ENCODE measurements around the gene SORBS1.
A peak's percentile ranks its signal among the peaks of the same experiment; 100 is the strongest.

The SORBS1 gene

DNA sequence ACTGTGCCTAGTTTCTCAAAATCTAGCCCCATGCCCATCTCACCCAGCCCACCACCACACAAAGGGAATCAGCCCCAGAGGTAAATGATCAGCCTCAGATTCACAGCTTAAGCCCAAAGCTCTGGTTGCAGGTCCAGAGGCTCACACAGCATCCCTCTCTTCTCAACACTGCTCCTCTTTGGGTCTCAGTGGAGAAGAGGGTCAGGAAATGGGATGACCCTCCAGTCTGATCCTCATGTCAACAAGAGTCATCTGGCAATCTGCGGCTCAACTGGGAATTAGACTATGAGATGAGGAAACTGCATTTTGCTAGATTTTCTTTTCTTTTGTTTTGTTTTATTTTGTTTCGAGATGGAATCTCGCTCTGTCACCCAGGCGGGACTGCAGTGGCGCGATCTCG lies 144.2 kb downstream of the SORBS1 start:
- H3K9ac ChIP-seq (ENCODE audit: low read depth, low read length): no peak overlapping the region

DNA sequence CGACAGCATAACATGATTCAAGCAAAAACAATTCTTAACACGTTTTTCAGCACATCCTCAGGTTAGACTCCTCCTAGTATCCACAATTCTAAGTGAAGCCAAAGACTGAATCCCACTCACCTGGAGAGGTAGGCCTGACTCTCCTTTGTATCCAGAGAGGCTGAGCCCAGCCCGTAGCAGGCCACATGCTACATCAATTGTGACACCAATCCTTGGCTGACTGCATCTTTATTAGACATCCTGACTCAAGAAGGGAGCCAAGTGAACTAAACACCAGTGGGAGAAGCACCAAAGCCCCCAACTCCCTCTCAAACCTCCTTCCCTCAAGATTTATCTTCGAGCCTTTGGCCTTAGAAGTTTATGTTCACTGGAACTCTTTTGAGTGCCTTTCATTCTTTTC lies 144.9 kb downstream of the SORBS1 start:
- no peaks in the 10 kb centered on the region for H3K9me3 ChIP-seq (ENCODE audit: control insufficient read depth, insufficient read depth, low read length)
- H3K36me3 ChIP-seq (ENCODE audit: insufficient read depth, low read length): no peaks in the 10 kb centered on the region
- no peak overlapping the region for H3K9ac ChIP-seq (ENCODE audit: low read depth, low read length)
- peaks cover 11% of the 10 kb centered on the region for H3K4me1 ChIP-seq (ENCODE audit: insufficient read depth, low read length)

More for the DNA sequence above, 144.2 kb downstream of the SORBS1 start:
- Histone ChIP-seq H3K36me3 (ENCODE audit: insufficient read depth, low read length) (no peaks in the 10 kb centered on the region), H3K4me1 (ENCODE audit: insufficient read depth, low read length) (peaks cover 11% of the 10 kb centered on the region), H3K9me3 (ENCODE audit: control insufficient read depth, insufficient read depth, low read length) (no peaks in the 10 kb centered on the region)

DNA sequence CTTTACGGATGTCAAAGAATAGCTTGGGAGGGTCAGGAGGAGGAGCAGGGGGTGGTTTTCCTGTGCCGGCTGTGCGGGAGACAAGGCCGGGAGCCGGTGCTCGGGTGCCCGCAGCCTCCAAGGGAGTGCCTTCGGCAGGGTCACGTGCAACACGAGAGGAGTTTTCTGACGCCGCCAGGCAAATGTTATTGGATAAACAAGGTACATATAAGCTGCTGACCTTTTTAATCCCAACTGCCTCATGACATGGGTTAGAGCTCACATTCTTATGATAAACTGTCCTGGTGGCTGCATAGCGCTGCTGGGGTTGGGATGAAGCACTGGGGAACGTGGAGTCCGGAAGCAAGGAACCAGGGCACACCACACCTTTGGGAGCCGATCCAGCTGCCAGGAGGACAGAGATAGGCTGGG lies 145.5 kb downstream of the SORBS1 start:
- Histone ChIP-seq H3K9ac (ENCODE audit: low read depth, low read length) (no peak overlapping the region), H3K36me3 (ENCODE audit: insufficient read depth, low read length) (no peaks in the 10 kb centered on the region), H3K4me1 (ENCODE audit: insufficient read depth, low read length) (peaks cover 11% of the 10 kb centered on the region), H3K9me3 (ENCODE audit: control insufficient read depth, insufficient read depth, low read length) (no peaks in the 10 kb centered on the region)

DNA sequence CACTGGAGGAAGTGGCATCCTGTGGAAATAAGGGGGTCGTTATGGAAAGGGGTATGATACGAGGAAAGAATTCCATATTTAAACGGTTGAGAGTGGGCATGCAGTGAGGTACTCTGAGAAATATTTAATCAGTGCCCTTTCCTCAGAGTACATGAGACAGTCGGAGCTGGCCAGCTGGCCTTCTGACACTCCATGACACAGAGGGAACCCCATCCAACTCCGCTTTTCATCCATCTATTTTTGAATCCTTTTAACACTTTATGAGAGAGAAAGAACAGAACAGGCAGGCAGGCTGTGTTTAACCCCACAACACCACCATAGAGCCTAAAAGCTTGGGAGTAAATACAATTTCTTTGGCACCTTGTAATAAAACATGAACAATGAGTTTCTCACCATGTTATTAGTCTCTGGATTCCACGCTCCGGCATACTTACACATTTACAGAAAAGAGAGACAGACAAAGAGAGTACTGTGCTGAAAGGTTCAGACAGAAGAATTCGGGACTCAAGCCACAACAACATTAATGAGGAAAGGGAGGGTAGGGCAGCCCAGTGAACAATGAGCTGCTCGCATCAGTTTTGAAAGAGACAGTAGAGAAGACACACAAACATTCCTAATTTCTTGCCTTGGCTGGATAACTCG lies 146.2 kb downstream of the SORBS1 start:
- Histone ChIP-seq H3K36me3 (ENCODE audit: insufficient read depth, low read length) (no peaks in the 10 kb centered on the region), H3K4me1 (ENCODE audit: insufficient read depth, low read length) (peaks cover 17% of the 10 kb centered on the region), H3K9ac (ENCODE audit: low read depth, low read length) (no peak overlapping the region), H3K9me3 (ENCODE audit: control insufficient read depth, insufficient read depth, low read length) (no peaks in the 10 kb centered on the region)

DNA sequence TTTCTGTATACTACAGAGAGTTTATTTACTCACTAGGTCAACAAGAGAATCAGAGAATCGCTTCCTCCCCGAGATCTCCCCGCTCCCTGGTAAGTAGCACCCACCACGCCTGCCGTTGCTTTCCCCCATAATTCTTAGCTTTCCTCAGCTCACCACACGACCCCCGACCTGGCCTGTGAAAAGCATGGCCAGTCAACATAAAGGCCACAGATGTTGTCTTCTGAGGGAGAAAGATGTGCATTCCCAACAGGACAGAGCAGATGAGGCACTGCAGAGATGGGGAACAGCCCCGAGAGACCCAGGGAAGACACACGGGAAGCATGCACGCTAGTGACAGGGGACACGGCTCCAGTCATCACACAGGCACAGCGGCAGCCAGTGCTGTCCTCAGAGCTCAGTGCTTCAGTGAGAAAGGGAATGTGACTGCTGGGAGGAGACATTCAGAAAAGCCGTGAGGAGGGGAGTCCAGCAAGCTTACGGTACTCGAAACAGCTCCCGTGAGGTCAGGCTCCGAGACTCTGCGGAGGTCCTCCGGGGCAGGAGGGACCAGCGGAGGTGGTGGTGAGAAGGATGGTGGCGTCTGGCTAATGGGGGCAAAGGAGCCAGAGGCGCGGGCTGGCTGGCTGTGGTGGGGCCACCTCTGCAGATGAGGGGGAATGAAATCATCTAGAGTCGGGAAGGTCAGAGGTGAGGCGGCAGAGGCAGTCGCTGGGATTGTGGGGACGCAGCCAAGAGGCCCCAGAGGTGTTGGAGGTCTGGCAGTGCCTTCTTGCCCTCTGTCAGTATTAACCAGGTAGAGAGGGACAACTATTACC lies 146.9 kb downstream of the SORBS1 start:
- Histone ChIP-seq H3K4me1 (ENCODE audit: insufficient read depth, low read length) (peaks cover 18% of the 10 kb centered on the region), H3K36me3 (ENCODE audit: insufficient read depth, low read length) (no peaks in the 10 kb centered on the region), H3K9me3 (ENCODE audit: control insufficient read depth, insufficient read depth, low read length) (no peaks in the 10 kb centered on the region), H3K9ac (ENCODE audit: low read depth, low read length) (no peak overlapping the region)

DNA sequence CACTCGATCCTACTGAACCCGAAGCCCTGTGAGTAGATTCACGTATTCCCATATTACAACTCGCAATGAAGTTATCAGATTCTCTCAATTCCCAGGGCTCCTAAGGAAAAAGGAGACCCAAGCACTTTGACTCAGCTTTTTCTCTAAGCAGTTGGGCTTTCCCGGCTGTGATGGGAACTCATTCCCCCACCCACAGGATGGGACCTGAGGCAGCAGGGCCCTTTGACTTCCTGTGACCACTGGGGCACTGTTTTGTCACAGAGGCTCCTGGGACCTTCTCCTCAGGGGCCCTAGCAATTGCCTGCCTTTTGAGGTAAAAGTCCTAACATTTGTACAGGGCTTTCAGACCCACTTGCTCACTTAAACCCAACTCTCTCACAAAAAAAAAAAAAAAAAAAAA lies 147.6 kb downstream of the SORBS1 start:
- no peak overlapping the region for H3K9ac ChIP-seq (ENCODE audit: low read depth, low read length)
- H3K9me3 ChIP-seq (ENCODE audit: control insufficient read depth, insufficient read depth, low read length): no peaks in the 10 kb centered on the region
- peaks cover 24% of the 10 kb centered on the region for H3K4me1 ChIP-seq (ENCODE audit: insufficient read depth, low read length)
- no peaks in the 10 kb centered on the region for H3K36me3 ChIP-seq (ENCODE audit: insufficient read depth, low read length)

DNA sequence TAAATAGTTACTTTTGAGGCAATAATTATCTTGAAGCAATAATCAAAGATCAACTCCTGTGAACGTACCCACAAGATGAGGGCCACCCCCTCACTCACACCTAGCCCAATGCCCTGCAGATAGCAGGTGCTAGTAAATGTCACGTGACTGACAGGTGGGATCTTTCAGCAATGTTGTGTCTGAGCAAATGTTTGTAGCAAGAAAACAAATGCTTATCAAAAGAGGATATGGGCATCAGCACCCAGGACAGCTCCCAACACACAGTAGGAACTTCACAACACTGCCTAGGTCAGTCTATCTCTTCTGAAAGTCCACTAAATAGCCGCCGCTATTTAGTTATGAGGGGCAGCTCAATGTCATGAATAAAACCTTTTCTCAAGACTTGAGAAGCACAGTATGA lies 149.5 kb downstream of the SORBS1 start:
- Histone ChIP-seq H3K9ac (ENCODE audit: low read depth, low read length) (no peak overlapping the region), H3K36me3 (ENCODE audit: insufficient read depth, low read length) (no peaks in the 10 kb centered on the region), H3K9me3 (ENCODE audit: control insufficient read depth, insufficient read depth, low read length) (no peaks in the 10 kb centered on the region), H3K4me1 (ENCODE audit: insufficient read depth, low read length) (peaks cover 29% of the 10 kb centered on the region)

DNA sequence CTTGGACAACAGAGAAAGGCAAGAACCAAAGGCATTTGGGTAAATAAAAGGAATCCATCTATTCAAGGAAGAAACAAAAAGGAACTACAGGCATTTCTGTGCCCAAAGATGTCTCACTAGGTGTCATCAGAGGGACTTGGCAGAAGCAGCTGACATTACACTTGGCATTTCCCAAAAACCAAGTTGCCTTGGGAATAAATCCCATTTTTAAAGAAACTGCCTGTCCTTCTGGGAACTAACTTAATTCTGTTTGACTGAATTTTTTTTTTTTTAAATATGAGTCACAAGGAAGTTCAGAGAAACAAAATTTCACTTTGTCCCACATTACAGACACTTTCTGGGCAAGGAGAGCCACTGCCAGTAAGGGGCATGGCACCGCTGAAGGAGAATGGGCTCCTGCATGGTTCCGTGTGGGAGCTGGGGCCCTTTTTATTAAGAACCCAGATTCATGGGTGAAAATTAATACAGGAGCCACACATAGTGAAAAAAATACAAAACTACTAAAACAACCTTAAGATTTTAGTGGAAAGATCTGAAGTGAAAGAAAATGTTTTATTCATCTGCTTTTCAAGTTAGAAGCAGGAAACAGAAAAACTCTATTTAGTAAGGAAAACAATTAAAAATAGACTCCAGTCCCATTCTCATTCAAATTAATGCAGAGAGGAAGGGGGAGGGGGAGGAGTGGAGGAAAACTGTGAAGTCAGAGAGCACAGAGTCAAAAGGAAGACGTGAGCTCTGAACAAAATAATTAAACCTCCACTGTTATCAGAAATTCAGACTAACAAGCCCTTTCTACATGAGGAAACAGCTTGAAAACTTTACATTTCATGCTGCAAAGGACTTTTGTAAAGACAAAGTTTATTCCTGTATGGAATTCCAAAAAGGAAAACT lies 151.9 kb downstream of the SORBS1 start:
- Histone ChIP-seq H3K36me3 (ENCODE audit: insufficient read depth, low read length) (no peaks in the 10 kb centered on the region), H3K4me1 (ENCODE audit: insufficient read depth, low read length) (peaks cover 18% of the 10 kb centered on the region), H3K9me3 (ENCODE audit: control insufficient read depth, insufficient read depth, low read length) (no peaks in the 10 kb centered on the region), H3K9ac (ENCODE audit: low read depth, low read length) (peak overlapping the region; percentile 15; the same call in 1 of the 2 replicates)

DNA sequence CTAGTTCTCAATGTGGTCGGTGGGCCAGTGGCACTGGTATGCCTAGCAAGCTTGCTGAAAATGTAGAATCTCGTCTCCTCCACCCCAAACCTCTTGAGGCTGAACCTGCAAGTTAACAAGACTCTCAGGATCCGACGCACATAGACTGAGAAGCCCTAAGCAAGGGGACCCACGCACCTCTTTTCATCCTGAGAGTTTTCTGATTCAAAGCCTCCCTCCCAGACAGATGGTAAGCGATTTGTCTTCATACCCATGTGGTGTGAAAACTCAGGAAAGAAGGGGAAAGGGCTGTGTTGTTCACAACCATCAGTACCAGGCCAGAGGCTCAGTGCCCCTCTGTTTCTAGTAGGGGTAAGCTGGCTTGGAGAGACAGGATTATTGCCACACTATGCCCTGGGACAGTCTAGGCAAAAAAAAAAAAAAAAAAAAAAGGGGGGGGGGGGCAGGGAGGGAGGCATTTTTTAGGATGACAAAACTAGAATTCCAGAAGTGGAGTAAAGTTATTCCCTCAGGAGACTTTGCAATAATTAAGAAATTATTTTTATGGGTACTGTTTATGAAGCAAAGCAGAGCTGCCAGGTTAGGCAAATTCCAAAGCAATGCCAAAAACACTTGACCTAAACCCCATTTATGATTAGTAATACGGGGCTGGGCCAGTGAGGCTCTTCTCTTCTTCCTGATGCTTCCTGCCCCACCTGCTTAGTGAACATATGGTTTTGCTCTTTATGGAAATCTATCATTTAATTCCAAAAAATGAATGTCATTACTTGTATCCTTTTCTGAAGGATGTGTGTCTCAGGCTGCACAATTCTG lies 152.8 kb downstream of the SORBS1 start:
- H3K9ac ChIP-seq (ENCODE audit: low read depth, low read length): no peak overlapping the region
- H3K36me3 ChIP-seq (ENCODE audit: insufficient read depth, low read length): no peaks in the 10 kb centered on the region
- H3K4me1 ChIP-seq (ENCODE audit: insufficient read depth, low read length): peaks cover 18% of the 10 kb centered on the region
- H3K9me3 ChIP-seq (ENCODE audit: control insufficient read depth, insufficient read depth, low read length): no peaks in the 10 kb centered on the region

DNA sequence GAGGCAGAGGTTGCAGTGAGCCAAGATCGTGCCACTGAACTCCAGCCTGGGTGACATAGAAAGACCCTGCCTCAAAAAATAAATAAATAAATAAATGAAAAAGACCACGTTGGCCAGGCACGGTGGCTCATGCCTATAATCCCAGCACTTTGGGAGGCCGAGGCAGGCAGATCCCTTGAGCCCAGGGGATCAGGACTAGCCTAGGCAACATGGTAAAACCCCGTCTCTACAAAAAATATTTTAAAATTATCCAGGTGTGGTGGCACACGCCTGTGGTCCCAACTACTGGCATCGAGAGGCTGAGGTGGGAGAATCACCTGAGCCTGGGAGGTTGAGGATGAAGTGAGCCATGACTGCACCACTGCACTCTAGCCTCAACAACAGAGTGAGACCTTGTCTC lies 153.6 kb downstream of the SORBS1 start:
- Histone ChIP-seq H3K4me1 (ENCODE audit: insufficient read depth, low read length) (peaks cover 18% of the 10 kb centered on the region), H3K9ac (ENCODE audit: low read depth, low read length) (no peak overlapping the region), H3K9me3 (ENCODE audit: control insufficient read depth, insufficient read depth, low read length) (no peaks in the 10 kb centered on the region), H3K36me3 (ENCODE audit: insufficient read depth, low read length) (no peaks in the 10 kb centered on the region)

DNA sequence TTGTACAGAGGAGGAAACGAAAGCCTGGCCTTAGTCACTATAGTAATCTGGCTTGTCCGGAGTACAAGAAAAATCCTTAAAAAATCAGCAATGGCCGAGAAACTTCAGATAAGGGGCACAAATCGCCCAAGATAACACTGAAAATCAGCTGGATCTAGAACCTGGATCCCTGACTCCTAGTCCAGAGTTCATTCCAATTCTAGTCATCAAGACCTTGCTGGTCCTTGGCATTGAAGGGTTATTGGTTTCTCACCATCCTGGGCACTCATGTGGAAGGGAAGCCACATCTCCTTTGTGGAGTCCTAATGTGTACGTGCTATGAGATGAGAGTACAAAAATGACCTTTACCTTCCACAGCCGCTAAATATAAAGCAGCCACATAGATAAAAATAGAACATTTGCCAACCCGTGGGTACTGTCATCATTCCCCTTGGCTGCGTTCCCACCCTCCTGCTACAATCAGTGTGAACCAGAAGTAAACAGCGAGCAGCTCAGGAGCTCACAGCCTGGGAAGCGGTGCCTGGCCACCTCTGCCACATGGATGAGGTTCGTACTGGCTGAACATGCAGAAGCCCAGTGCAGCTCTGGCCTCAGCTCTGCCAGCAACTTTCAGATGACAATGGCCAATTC lies 154.4 kb downstream of the SORBS1 start:
- Histone ChIP-seq H3K9ac (ENCODE audit: low read depth, low read length) (no peak overlapping the region), H3K9me3 (ENCODE audit: control insufficient read depth, insufficient read depth, low read length) (no peaks in the 10 kb centered on the region), H3K36me3 (ENCODE audit: insufficient read depth, low read length) (no peaks in the 10 kb centered on the region), H3K4me1 (ENCODE audit: insufficient read depth, low read length) (peaks cover 18% of the 10 kb centered on the region)

DNA sequence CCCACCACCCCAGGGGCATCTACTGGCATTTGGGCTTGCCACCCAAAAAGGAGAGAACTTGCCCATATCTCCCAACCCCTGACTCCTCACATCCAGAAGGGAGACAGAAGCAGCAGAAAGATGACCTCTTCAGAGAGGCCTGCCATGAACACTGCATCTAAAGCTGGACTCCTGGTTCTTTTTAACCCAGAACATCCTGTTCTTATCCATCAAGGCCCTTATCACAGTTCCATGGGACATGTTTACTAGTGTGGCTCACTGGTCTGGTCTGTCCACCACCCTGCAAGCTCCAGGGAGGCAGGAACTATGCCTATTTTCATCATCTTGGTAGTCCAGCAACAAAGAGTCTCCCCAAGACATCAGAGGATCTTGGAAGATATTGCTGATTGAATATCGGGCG lies 155.5 kb downstream of the SORBS1 start:
- H3K4me1 ChIP-seq (ENCODE audit: insufficient read depth, low read length): peaks cover 18% of the 10 kb centered on the region
- no peak overlapping the region for H3K9ac ChIP-seq (ENCODE audit: low read depth, low read length)
- no peaks in the 10 kb centered on the region for H3K9me3 ChIP-seq (ENCODE audit: control insufficient read depth, insufficient read depth, low read length)
- no peaks in the 10 kb centered on the region for H3K36me3 ChIP-seq (ENCODE audit: insufficient read depth, low read length)

DNA sequence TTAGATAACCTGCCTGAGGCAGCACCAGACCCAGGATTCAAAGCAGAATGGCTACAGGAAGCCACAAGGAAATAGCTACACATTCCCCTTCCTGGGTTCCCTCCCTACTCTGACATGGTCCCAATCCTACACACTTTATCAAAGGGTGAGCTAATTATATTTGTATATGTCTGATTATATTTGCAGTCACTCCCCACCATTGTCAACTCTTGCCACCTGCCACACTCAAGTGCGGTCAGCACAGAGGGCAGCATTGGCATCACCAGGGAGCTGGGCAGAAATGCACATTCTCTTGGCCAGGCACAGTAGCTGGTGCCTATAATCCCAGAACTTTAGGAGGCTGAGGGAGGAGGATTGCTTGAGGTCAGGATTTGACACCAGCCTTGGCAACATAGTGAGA lies 156.3 kb downstream of the SORBS1 start:
- Histone ChIP-seq H3K9me3 (ENCODE audit: control insufficient read depth, insufficient read depth, low read length) (no peaks in the 10 kb centered on the region), H3K36me3 (ENCODE audit: insufficient read depth, low read length) (no peaks in the 10 kb centered on the region), H3K9ac (ENCODE audit: low read depth, low read length) (no peak overlapping the region), H3K4me1 (ENCODE audit: insufficient read depth, low read length) (peaks cover 12% of the 10 kb centered on the region)

All from ES-I3 (cell line).